ENCODE measurements around the gene CHST14.
A peak's percentile ranks its signal among the peaks of the same experiment; 100 is the strongest.

Gene CHST14

GRCh38 chr15:40456738-40457137 is 14.0 kb upstream of the CHST14 start:
- Histone ChIP-seq H3K4me1 (ENCODE audit: control insufficient read depth, insufficient read depth, low read length) (peaks cover 25% of the 10 kb centered on the region), H3K36me3 (ENCODE audit: control insufficient read depth, insufficient read depth, low read length) (peaks cover 26% of the 10 kb centered on the region), H3K9ac (ENCODE audit: low read depth, low read length) (peak overlapping the region; percentile 65), H3K27me3 (ENCODE audit: control insufficient read depth, insufficient read depth, low read length) (no peaks in the 10 kb centered on the region), H3K4me3 (ENCODE audit: low read depth, low read length) (no peak overlapping the region), H3K9me3 (ENCODE audit: control insufficient read depth, insufficient read depth, low read length) (no peaks in the 10 kb centered on the region)

GRCh38 chr15:40458495-40459371 is 12.1 kb upstream of the CHST14 start:
- no peaks in the 10 kb centered on the region for H3K9me3 ChIP-seq (ENCODE audit: control insufficient read depth, insufficient read depth, low read length)
- no peak overlapping the region for H3K9ac ChIP-seq (ENCODE audit: low read depth, low read length)
- no peaks in the 10 kb centered on the region for H3K27me3 ChIP-seq (ENCODE audit: control insufficient read depth, insufficient read depth, low read length)
- H3K4me3 ChIP-seq (ENCODE audit: low read depth, low read length), result no peak overlapping the region
- H3K4me1 ChIP-seq (ENCODE audit: control insufficient read depth, insufficient read depth, low read length), result peaks cover 15% of the 10 kb centered on the region
- H3K36me3 ChIP-seq (ENCODE audit: control insufficient read depth, insufficient read depth, low read length), result peaks cover 44% of the 10 kb centered on the region

GRCh38 chr15:40459391-40460015 is 11.3 kb upstream of the CHST14 start:
- H3K4me1 ChIP-seq (ENCODE audit: control insufficient read depth, insufficient read depth, low read length), result peaks cover 12% of the 10 kb centered on the region
- H3K27me3 ChIP-seq (ENCODE audit: control insufficient read depth, insufficient read depth, low read length), result no peaks in the 10 kb centered on the region
- peaks cover 52% of the 10 kb centered on the region for H3K36me3 ChIP-seq (ENCODE audit: control insufficient read depth, insufficient read depth, low read length)
- H3K4me3 ChIP-seq (ENCODE audit: low read depth, low read length), result no peak overlapping the region
- H3K9ac ChIP-seq (ENCODE audit: low read depth, low read length), result no peak overlapping the region
- H3K9me3 ChIP-seq (ENCODE audit: control insufficient read depth, insufficient read depth, low read length), result no peaks in the 10 kb centered on the region

GRCh38 chr15:40460404-40460803 is 10.4 kb upstream of the CHST14 start:
- Histone ChIP-seq H3K27me3 (ENCODE audit: control insufficient read depth, insufficient read depth, low read length) (no peaks in the 10 kb centered on the region), H3K4me1 (ENCODE audit: control insufficient read depth, insufficient read depth, low read length) (peaks cover 4% of the 10 kb centered on the region), H3K9me3 (ENCODE audit: control insufficient read depth, insufficient read depth, low read length) (no peaks in the 10 kb centered on the region), H3K9ac (ENCODE audit: low read depth, low read length) (no peak overlapping the region), H3K36me3 (ENCODE audit: control insufficient read depth, insufficient read depth, low read length) (peaks cover 60% of the 10 kb centered on the region), H3K4me3 (ENCODE audit: low read depth, low read length) (no peak overlapping the region)

- H3K36me3 ChIP-seq (ENCODE audit: control insufficient read depth, insufficient read depth, low read length), result peaks cover 73% of the 10 kb centered on the region
- no peaks in the 10 kb centered on the region for H3K9me3 ChIP-seq (ENCODE audit: control insufficient read depth, insufficient read depth, low read length)
- no peak overlapping the region for H3K9ac ChIP-seq (ENCODE audit: low read depth, low read length)
- no peak overlapping the region for H3K4me3 ChIP-seq (ENCODE audit: low read depth, low read length)
- no peaks in the 10 kb centered on the region for H3K4me1 ChIP-seq (ENCODE audit: control insufficient read depth, insufficient read depth, low read length)
- H3K27me3 ChIP-seq (ENCODE audit: control insufficient read depth, insufficient read depth, low read length), result no peaks in the 10 kb centered on the region
Observed at GRCh38 chr15:40461958-40462357, 8.8 kb upstream of the CHST14 start.

- no peaks in the 10 kb centered on the region for H3K4me1 ChIP-seq (ENCODE audit: control insufficient read depth, insufficient read depth, low read length)
- peaks cover 75% of the 10 kb centered on the region for H3K36me3 ChIP-seq (ENCODE audit: control insufficient read depth, insufficient read depth, low read length)
- no peak overlapping the region for H3K9ac ChIP-seq (ENCODE audit: low read depth, low read length)
- H3K9me3 ChIP-seq (ENCODE audit: control insufficient read depth, insufficient read depth, low read length), result no peaks in the 10 kb centered on the region
- H3K4me3 ChIP-seq (ENCODE audit: low read depth, low read length), result no peak overlapping the region
- H3K27me3 ChIP-seq (ENCODE audit: control insufficient read depth, insufficient read depth, low read length), result no peaks in the 10 kb centered on the region
Observed at GRCh38 chr15:40463279-40463678, 7.5 kb upstream of the CHST14 start.

GRCh38 chr15:40463886-40464545 is 6.8 kb upstream of the CHST14 start:
- H3K9me3 ChIP-seq (ENCODE audit: control insufficient read depth, insufficient read depth, low read length), result no peaks in the 10 kb centered on the region
- peaks cover 73% of the 10 kb centered on the region for H3K36me3 ChIP-seq (ENCODE audit: control insufficient read depth, insufficient read depth, low read length)
- H3K27me3 ChIP-seq (ENCODE audit: control insufficient read depth, insufficient read depth, low read length), result no peaks in the 10 kb centered on the region
- no peaks in the 10 kb centered on the region for H3K4me1 ChIP-seq (ENCODE audit: control insufficient read depth, insufficient read depth, low read length)
- H3K9ac ChIP-seq (ENCODE audit: low read depth, low read length), result no peak overlapping the region
- no peak overlapping the region for H3K4me3 ChIP-seq (ENCODE audit: low read depth, low read length)

GRCh38 chr15:40464595-40465185 is 6.1 kb upstream of the CHST14 start:
- Histone ChIP-seq H3K36me3 (ENCODE audit: control insufficient read depth, insufficient read depth, low read length) (peaks cover 66% of the 10 kb centered on the region), H3K9me3 (ENCODE audit: control insufficient read depth, insufficient read depth, low read length) (no peaks in the 10 kb centered on the region), H3K4me1 (ENCODE audit: control insufficient read depth, insufficient read depth, low read length) (no peaks in the 10 kb centered on the region), H3K9ac (ENCODE audit: low read depth, low read length) (no peak overlapping the region), H3K4me3 (ENCODE audit: low read depth, low read length) (no peak overlapping the region), H3K27me3 (ENCODE audit: control insufficient read depth, insufficient read depth, low read length) (no peaks in the 10 kb centered on the region)

GRCh38 chr15:40465939-40466338 is 4.8 kb upstream of the CHST14 start:
- Histone ChIP-seq H3K4me3 (ENCODE audit: low read depth, low read length) (no peak overlapping the region), H3K9ac (ENCODE audit: low read depth, low read length) (no peak overlapping the region), H3K4me1 (ENCODE audit: control insufficient read depth, insufficient read depth, low read length) (peaks cover 5% of the 10 kb centered on the region), H3K27me3 (ENCODE audit: control insufficient read depth, insufficient read depth, low read length) (no peaks in the 10 kb centered on the region), H3K36me3 (ENCODE audit: control insufficient read depth, insufficient read depth, low read length) (peaks cover 56% of the 10 kb centered on the region), H3K9me3 (ENCODE audit: control insufficient read depth, insufficient read depth, low read length) (no peaks in the 10 kb centered on the region)

GRCh38 chr15:40466426-40467260 is 4.1 kb upstream of the CHST14 start:
- Histone ChIP-seq H3K9ac (ENCODE audit: low read depth, low read length) (no peak overlapping the region), H3K4me3 (ENCODE audit: low read depth, low read length) (no peak overlapping the region), H3K9me3 (ENCODE audit: control insufficient read depth, insufficient read depth, low read length) (no peaks in the 10 kb centered on the region), H3K4me1 (ENCODE audit: control insufficient read depth, insufficient read depth, low read length) (peaks cover 6% of the 10 kb centered on the region), H3K27me3 (ENCODE audit: control insufficient read depth, insufficient read depth, low read length) (no peaks in the 10 kb centered on the region), H3K36me3 (ENCODE audit: control insufficient read depth, insufficient read depth, low read length) (peaks cover 53% of the 10 kb centered on the region)

GRCh38 chr15:40467261-40467615 is 3.5 kb upstream of the CHST14 start:
- Histone ChIP-seq H3K9me3 (ENCODE audit: control insufficient read depth, insufficient read depth, low read length) (no peaks in the 10 kb centered on the region), H3K9ac (ENCODE audit: low read depth, low read length) (no peak overlapping the region), H3K4me3 (ENCODE audit: low read depth, low read length) (no peak overlapping the region), H3K27me3 (ENCODE audit: control insufficient read depth, insufficient read depth, low read length) (peaks cover 4% of the 10 kb centered on the region), H3K4me1 (ENCODE audit: control insufficient read depth, insufficient read depth, low read length) (peaks cover 11% of the 10 kb centered on the region), H3K36me3 (ENCODE audit: control insufficient read depth, insufficient read depth, low read length) (peaks cover 47% of the 10 kb centered on the region)

Measured in iPS-15b (cell line).